ENCODE results near the gene DMRT3.

DNA sequence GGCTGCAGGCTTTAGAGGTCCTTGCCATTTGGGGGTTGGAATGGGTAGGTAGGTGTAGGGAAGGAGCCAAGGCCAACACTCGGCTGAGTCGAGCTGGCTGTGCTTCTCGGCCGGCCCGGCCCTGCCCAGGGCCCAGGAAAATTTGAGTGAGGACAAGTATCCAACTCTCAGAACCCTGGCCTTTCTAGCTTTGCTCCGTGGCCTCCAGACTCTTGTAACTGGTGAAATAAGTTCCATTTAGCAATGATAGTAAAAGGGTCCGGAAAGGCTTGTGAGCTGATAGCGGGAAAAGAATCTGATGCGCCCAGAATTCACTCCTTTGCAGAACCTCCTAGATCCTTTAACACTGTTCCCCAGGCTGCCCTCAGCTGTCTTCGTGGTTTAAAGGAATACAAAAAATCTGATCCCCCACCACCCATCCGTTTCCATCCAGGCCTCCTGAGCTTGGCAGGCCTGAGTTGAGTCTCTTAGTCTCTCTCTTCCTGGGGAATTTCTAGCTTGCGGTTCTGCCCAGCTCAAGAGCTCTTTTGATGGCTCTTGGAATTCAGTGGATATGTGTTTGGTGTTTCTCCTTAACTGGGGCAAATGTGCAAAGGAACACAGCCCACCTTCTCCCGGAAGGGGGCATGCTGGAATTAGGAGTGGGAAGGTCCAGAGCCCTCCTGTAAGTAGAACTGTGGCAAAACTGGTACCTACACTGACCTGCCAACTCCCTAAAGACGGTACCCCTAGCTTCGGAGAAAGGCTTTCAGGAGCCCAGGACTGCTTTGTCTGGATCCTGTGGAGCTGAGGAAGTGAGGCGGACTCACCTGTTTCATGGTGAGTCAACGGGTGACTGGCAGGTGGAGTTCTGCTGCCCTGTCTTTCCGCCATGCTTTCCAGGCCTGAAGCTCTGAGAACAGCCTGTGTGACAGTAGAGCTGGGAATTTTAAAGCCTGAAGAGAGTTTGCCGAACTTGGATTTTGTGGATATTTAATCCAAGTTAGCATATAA lies 1.7 kb downstream of the DMRT3 start:
- TF ChIP-seq, protein P1, sequence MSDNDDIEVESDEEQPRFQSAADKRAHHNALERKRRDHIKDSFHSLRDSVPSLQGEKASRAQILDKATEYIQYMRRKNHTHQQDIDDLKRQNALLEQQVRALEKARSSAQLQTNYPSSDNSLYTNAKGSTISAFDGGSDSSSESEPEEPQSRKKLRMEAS (CRISPR knock-in tag; IDR thresholded peaks at IDR 0.05) = no peak
- TF ChIP-seq, protein P2, sequence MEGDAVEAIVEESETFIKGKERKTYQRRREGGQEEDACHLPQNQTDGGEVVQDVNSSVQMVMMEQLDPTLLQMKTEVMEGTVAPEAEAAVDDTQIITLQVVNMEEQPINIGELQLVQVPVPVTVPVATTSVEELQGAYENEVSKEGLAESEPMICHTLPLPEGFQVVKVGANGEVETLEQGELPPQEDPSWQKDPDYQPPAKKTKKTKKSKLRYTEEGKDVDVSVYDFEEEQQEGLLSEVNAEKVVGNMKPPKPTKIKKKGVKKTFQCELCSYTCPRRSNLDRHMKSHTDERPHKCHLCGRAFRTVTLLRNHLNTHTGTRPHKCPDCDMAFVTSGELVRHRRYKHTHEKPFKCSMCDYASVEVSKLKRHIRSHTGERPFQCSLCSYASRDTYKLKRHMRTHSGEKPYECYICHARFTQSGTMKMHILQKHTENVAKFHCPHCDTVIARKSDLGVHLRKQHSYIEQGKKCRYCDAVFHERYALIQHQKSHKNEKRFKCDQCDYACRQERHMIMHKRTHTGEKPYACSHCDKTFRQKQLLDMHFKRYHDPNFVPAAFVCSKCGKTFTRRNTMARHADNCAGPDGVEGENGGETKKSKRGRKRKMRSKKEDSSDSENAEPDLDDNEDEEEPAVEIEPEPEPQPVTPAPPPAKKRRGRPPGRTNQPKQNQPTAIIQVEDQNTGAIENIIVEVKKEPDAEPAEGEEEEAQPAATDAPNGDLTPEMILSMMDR (IDR thresholded peaks at IDR 0.05) = no peak
- TF ChIP-seq, protein P3, sequence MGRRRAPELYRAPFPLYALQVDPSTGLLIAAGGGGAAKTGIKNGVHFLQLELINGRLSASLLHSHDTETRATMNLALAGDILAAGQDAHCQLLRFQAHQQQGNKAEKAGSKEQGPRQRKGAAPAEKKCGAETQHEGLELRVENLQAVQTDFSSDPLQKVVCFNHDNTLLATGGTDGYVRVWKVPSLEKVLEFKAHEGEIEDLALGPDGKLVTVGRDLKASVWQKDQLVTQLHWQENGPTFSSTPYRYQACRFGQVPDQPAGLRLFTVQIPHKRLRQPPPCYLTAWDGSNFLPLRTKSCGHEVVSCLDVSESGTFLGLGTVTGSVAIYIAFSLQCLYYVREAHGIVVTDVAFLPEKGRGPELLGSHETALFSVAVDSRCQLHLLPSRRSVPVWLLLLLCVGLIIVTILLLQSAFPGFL (CRISPR knock-in tag; IDR thresholded peaks at IDR 0.05; ENCODE audit: borderline replicate concordance) = no peak
- no peak for TF ChIP-seq ZNF138 (CRISPR knock-in tag; conservative IDR thresholded peaks at IDR 0.05)
- TF ChIP-seq, protein P4, sequence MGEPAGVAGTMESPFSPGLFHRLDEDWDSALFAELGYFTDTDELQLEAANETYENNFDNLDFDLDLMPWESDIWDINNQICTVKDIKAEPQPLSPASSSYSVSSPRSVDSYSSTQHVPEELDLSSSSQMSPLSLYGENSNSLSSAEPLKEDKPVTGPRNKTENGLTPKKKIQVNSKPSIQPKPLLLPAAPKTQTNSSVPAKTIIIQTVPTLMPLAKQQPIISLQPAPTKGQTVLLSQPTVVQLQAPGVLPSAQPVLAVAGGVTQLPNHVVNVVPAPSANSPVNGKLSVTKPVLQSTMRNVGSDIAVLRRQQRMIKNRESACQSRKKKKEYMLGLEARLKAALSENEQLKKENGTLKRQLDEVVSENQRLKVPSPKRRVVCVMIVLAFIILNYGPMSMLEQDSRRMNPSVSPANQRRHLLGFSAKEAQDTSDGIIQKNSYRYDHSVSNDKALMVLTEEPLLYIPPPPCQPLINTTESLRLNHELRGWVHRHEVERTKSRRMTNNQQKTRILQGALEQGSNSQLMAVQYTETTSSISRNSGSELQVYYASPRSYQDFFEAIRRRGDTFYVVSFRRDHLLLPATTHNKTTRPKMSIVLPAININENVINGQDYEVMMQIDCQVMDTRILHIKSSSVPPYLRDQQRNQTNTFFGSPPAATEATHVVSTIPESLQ (CRISPR knock-in tag; IDR thresholded peaks at IDR 0.05) = no peak
- TF ChIP-seq ELF4 (CRISPR knock-in tag; IDR thresholded peaks at IDR 0.05; ENCODE audit: low read depth) = no peak
- TF ChIP-seq JUN (CRISPR knock-in tag; IDR thresholded peaks at IDR 0.05) = no peak
- TF ChIP-seq, protein P5, sequence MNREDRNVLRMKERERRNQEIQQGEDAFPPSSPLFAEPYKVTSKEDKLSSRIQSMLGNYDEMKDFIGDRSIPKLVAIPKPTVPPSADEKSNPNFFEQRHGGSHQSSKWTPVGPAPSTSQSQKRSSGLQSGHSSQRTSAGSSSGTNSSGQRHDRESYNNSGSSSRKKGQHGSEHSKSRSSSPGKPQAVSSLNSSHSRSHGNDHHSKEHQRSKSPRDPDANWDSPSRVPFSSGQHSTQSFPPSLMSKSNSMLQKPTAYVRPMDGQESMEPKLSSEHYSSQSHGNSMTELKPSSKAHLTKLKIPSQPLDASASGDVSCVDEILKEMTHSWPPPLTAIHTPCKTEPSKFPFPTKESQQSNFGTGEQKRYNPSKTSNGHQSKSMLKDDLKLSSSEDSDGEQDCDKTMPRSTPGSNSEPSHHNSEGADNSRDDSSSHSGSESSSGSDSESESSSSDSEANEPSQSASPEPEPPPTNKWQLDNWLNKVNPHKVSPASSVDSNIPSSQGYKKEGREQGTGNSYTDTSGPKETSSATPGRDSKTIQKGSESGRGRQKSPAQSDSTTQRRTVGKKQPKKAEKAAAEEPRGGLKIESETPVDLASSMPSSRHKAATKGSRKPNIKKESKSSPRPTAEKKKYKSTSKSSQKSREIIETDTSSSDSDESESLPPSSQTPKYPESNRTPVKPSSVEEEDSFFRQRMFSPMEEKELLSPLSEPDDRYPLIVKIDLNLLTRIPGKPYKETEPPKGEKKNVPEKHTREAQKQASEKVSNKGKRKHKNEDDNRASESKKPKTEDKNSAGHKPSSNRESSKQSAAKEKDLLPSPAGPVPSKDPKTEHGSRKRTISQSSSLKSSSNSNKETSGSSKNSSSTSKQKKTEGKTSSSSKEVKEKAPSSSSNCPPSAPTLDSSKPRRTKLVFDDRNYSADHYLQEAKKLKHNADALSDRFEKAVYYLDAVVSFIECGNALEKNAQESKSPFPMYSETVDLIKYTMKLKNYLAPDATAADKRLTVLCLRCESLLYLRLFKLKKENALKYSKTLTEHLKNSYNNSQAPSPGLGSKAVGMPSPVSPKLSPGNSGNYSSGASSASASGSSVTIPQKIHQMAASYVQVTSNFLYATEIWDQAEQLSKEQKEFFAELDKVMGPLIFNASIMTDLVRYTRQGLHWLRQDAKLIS (CRISPR knock-in tag; IDR thresholded peaks at IDR 0.05; ENCODE audit: borderline replicate concordance) = no peak
